Suprapubic skin (tissue), 4 donors: ENCODE data around the gene RAB36. TPM values are rescaled to one million over a fixed set of nuclear protein-coding genes. Genes with fewer than 3 reads are reported as not detected.
A peak's percentile ranks its signal among the peaks of the same experiment; 100 is the strongest.

Source experiments
- DNase-seq, 2 donors: peaks; one replicate each; pipeline ENCODE4 v3.0.0-alpha.2; 2019; ENCODE audit warnings: low spot score in 2 of 2
- H3K27ac ChIP-seq: fragments of 200-600 bp; sonication (generic); one replicate; pipeline ENCODE4 v1.5.1; 2019
- H3K27me3 ChIP-seq: fragments of 200-600 bp; sonication (generic); one replicate; pipeline ENCODE4 v1.5.1; 2019
- H3K36me3 ChIP-seq: fragments of 200-600 bp; sonication (generic); one replicate; pipeline ENCODE4 v1.5.1; 2019
- H3K4me1 ChIP-seq: fragments of 200-600 bp; sonication (generic); one replicate; pipeline ENCODE4 v1.5.1; 2019
- H3K4me3 ChIP-seq: fragments of 200-600 bp; sonication (generic); one replicate; pipeline ENCODE4 v1.5.1; 2019; ENCODE audit warnings: mild to moderate bottlenecking
- H3K9me3 ChIP-seq: fragments of 200-600 bp; sonication (generic); one replicate; pipeline ENCODE4 v1.5.1; 2019
- CTCF ChIP-seq, 2 donors: fragments of 200-600 bp in 1 of 2; fragments of 450-650 bp in 1 of 2; sonication (generic) in 1 of 2; IDR thresholded peaks; one replicate each; pipeline ENCODE4 v1.5.1; 2016 to 2019; ENCODE audit warnings: antibody characterized with exemption in 2 of 2, mild to moderate bottlenecking in 1 of 2, moderate library complexity in 1 of 2
- EP300 ChIP-seq: sonication (generic); formaldehyde crosslinking; IDR thresholded peaks from one replicate; pipeline ENCODE4 v1.6.1; 2017; ENCODE audit warnings: antibody characterized with exemption
- POLR2A ChIP-seq, 2 donors: fragments of 450-650 bp; IDR thresholded peaks; one replicate each; pipeline ENCODE4 v1.6.1; 2017; ENCODE audit warnings: antibody characterized with exemption in 2 of 2, mild to moderate bottlenecking in 2 of 2, moderate library complexity in 2 of 2
- POLR2AphosphoS5 ChIP-seq, 3 donors: sonication (generic); formaldehyde crosslinking; IDR thresholded peaks; one replicate each; pipeline ENCODE4 v1.6.1; 2017; ENCODE audit warnings: antibody characterized with exemption in 3 of 3
- WGBS: methylation state at CpG from one replicate; pipeline ENCODE4 v1.1.5; 2018; 5-methylcytosine and 5-hydroxymethylcytosine counted together
- total RNA-seq, 4 donors: library from RNA; depleted of rRNA; stranded (reverse); fragments of >200 nt; gene quantifications; one replicate each; pipeline ENCODE4 v1.1.0, GENCODE V29; 2016

Gene RAB36
- total RNA-seq, 4 donors from 2014 or later, result 1.7 to 3.1 (median 2.9) TPM

GRCh38 chr22:23202812-23203451 is 57.7 kb downstream of the RAB36 start:
- WGBS, result 86% methylated on average over 4 of the region's 4 CpGs
- Histone ChIP-seq H3K4me1 (peaks cover 29% of the 10 kb centered on the region), H3K27ac (no peak overlapping the region)

GRCh38 chr22:23203452-23204124 is 58.3 kb downstream of the RAB36 start:
- no peaks in the 10 kb centered on the region for H3K27me3 ChIP-seq
- peaks cover 29% of the 10 kb centered on the region for H3K4me1 ChIP-seq
- WGBS, result 55% methylated on average over 7 of the region's 7 CpGs
- H3K4me3 ChIP-seq, result no peak overlapping the region
- no peak for TF ChIP-seq POLR2A (IDR thresholded peaks at IDR 0.05)
- TF ChIP-seq EP300, result no peak
- H3K9me3 ChIP-seq, result no peaks in the 10 kb centered on the region
- DNase-seq, result no peak
- peak overlapping the region; percentile 77 for H3K27ac ChIP-seq
- no peaks in the 10 kb centered on the region for H3K36me3 ChIP-seq

More at GRCh38 chr22:23202812-23203451, 57.7 kb downstream of the RAB36 start:
- Histone ChIP-seq H3K27me3 (no peaks in the 10 kb centered on the region), H3K36me3 (no peaks in the 10 kb centered on the region), H3K9me3 (no peaks in the 10 kb centered on the region), H3K4me3 (no peak overlapping the region)
- TF ChIP-seq EP300, result no peak
- no peak for TF ChIP-seq POLR2A (IDR thresholded peaks at IDR 0.05)
- TF ChIP-seq POLR2AphosphoS5 (IDR thresholded peaks at IDR 0.05), result no peak
- TF ChIP-seq CTCF (IDR thresholded peaks at IDR 0.05), result no peak
- no peak for DNase-seq

- Histone ChIP-seq H3K36me3 (no peaks in the 10 kb centered on the region), H3K27ac (peak overlapping the region; percentile 77), H3K4me1 (peaks cover 29% of the 10 kb centered on the region), H3K9me3 (no peaks in the 10 kb centered on the region), H3K27me3 (no peaks in the 10 kb centered on the region), H3K4me3 (no peak overlapping the region)
- no peak for DNase-seq
- TF ChIP-seq POLR2AphosphoS5 (IDR thresholded peaks at IDR 0.05) (no peak), CTCF (IDR thresholded peaks at IDR 0.05) (no peak), POLR2A (IDR thresholded peaks at IDR 0.05) (no peak), EP300 (no peak)
- 68% methylated on average over 11 of the region's 11 CpGs for WGBS
Observed at GRCh38 chr22:23204125-23204488, 58.8 kb downstream of the RAB36 start.

GRCh38 chr22:23204541-23205157 is 59.4 kb downstream of the RAB36 start:
- 35% methylated on average over 10 of the region's 11 CpGs for WGBS
- peak in 1 of 2 donors; percentile 62 for DNase-seq

More at GRCh38 chr22:23204541-23205157, 59.4 kb downstream of the RAB36 start:
- peaks cover 27% of the 10 kb centered on the region for H3K4me1 ChIP-seq
- TF ChIP-seq EP300, result no peak
- no peak for TF ChIP-seq CTCF (IDR thresholded peaks at IDR 0.05)
- no peak for TF ChIP-seq POLR2AphosphoS5 (IDR thresholded peaks at IDR 0.05)
- no peak for TF ChIP-seq POLR2A (IDR thresholded peaks at IDR 0.05)
- H3K27me3 ChIP-seq, result no peaks in the 10 kb centered on the region
- H3K36me3 ChIP-seq, result no peaks in the 10 kb centered on the region
- no peak overlapping the region for H3K4me3 ChIP-seq
- no peaks in the 10 kb centered on the region for H3K9me3 ChIP-seq
- no peak overlapping the region for H3K27ac ChIP-seq
